Measurements from ENCODE around the gene PHLPP2.

PHLPP2 gene

GRCh38 chr16:71724320-71724751 lies at the start of gene PHLPP2:
Gene PHLPP2 (minus strand): TSS chr16:71724701. CDS start chr16:71714795, 9,906 bp downstream.
- no peak for DNase-seq

GRCh38 chr16:71771571-71771970 lies 47.1 kb upstream of the PHLPP2 start:
- no peak for DNase-seq

DNA sequence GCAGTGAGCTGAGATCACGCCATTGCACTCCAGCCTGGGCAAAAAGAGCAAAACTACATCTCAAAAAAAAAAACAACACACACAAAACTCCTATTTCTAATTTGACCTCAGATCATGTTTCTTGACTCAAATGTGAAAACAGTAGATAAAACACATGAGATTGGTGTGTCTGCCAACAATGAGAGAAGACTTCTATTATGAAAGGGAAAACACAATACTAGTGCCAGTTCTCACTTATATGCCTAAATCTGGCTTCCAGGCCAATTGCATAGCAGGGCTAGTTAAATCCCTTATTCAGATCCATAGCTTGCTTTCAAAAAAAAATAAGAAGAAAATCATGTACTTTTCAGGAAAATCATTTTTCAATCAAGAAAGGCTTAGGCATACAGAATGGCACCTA lies 44.7 kb upstream of the PHLPP2 start:
- DNase-seq = no peak

- no peak for DNase-seq
Measured at GRCh38 chr16:71767060-71767900, 42.8 kb upstream of the PHLPP2 start.

- no peak for DNase-seq
Measured at GRCh38 chr16:71762186-71762585, 37.7 kb upstream of the PHLPP2 start.

- DNase-seq = no peak
Measured at GRCh38 chr16:71761097-71761496, 36.6 kb upstream of the PHLPP2 start.

- DNase-seq = peak; percentile 15
Measured at GRCh38 chr16:71758293-71758760, 33.8 kb upstream of the PHLPP2 start.

- no peak for DNase-seq
Measured at GRCh38 chr16:71754652-71755051, 30.2 kb upstream of the PHLPP2 start.

- no peak for DNase-seq
Measured at GRCh38 chr16:71754108-71754507, 29.6 kb upstream of the PHLPP2 start.

GRCh38 chr16:71748226-71748625 lies 23.7 kb upstream of the PHLPP2 start:
- no peak for DNase-seq

- peak; percentile 31 for DNase-seq
Measured at GRCh38 chr16:71746442-71747046, 22.0 kb upstream of the PHLPP2 start.

DNA sequence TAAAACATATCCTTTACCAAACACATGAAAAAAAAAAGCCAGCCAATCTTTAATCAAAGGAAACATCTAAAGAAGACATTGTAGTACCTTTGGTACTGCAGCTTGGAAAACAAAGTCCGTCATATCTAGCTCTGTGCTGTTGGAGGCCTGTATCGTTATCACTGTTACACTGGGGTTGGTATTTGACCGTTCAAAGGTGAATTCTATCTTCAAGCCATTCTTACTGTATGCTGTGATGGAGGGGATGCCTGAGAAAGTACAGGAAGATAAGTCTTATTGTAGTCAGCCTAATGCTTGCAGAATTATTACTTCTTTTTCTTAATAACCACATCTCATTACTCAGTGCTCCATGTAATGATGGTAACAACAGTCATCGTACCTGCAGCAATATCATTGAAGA lies 14.4 kb upstream of the PHLPP2 start:
- no peak for DNase-seq

- no peak for DNase-seq
Measured at GRCh38 chr16:71737501-71737900, 13.0 kb upstream of the PHLPP2 start.

DNA sequence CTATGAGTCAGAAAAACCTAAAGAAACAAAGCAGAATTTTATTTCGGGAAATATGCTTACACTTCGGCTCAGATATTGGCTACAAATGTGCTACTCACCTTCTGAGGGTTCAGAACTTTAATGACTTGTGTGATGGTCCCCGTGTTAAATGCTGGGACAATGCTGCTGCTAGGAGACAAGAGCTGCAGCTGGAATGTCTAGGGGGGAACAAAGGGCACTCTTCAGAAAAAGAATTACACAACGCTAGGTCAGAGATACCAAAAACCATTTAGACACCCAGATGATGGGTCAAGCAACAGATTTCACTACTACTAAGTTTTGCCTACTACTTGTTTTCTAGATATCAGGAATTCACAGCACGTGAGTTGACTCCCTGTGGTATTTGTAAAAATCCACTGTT lies 10.0 kb upstream of the PHLPP2 start:
- DNase-seq = no peak

DNA sequence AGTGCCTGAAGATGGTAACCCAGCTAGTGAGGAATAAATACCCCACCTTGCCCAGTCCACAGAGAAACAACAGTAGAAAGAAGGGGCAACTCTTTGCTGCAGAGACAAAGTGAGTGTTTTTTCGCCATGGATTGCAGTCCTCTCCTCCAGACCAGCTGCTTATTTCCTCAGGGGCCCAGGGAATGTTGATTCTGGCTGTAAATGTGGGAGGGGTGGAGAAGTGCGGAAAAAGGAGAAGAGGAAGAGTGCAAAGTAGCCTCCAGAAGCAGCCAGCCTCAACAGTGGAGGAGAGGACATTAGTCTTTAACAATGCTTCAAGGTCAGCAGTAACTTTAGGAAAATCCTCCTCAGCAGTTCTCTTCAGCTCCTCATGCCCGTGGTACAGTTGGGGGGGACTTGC lies 8.1 kb upstream of the PHLPP2 start:
- no peak for DNase-seq

GRCh38 chr16:71727551-71728324 lies 3.2 kb upstream of the PHLPP2 start:
- no peak for DNase-seq

GRCh38 chr16:71726476-71727315 lies 2.2 kb upstream of the PHLPP2 start:
- DNase-seq = no peak

GRCh38 chr16:71723537-71724319 lies 773 bp downstream of the PHLPP2 start:
- peak; percentile 81 for DNase-seq

DNA sequence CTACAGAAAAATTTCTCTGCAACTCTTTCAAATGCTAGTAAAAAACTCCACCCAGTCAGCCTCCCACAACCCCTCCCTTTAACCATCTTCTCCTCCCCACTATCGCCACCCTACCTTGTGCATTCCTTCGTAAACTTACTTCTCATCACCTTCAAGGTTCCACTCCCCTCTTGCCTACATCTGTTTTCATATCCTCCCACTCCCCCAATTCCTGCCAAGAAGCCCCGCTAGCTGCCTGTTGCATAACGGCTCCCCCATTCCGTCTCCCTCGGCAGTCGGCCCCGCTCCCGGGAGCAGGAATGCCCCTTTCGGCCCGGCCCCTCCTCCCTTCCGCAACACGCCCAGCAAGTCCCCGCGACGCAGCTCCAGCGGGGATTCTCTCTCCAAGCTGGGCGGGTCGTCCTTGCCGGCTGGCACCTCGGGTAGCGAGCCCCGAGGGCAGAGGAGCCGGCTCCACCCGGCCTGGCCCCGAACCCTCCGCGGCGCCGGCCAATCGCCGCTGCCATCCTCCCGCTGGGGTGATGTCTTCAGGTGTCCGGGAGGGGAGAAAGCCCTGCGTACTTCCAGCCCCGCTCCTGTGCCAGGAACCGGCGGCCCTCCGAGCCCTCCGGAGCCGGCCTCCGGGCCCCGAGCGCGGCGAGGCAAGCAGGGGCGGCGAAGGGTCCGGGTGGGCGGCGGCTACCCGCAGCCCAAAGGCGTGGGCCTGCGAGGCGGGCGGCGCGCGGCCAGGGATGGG lies 1.5 kb downstream of the PHLPP2 start:
- DNase-seq = peak; percentile 74

DNA sequence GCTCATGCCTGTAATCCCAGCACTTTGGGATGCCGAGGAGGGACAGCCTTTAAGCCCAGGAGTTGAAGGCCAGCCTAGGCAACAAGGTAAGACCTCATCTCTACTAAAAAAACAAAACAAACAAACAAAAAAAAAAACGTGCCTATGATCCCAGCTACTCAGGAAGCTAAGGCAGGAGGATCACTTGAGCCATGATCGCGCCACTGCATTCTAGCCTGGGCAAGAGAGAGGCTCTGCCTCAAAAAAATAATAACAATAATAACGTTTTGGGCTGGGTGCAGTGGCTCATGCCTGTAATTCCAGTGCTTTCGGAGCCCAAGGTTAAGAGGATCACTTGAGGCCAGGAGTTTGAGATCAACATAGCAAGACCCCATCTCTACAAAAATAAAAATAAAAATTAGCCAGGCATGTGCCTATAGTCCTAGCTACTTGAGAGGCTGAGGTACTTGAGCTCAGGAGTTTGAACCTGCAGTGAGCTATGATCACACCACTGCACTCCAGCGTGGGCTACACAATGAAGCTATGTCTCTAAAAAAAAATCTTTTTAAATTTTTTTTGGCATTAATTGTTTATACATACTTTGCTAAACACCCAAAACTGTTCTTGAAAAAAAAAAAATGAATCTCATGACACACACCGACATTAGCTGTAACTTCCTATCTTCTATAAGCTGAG lies 3.3 kb downstream of the PHLPP2 start:
- DNase-seq = no peak

Measured in NCI-H82 (cell line).